NCI-H69 (cell line): Measurements from ENCODE around the gene STAB1.

Source experiments
- DNase-seq: peaks from one replicate; lab custom pipeline; 2025; lab: John Stamatoyannopoulos, UW

STAB1 gene

DNA sequence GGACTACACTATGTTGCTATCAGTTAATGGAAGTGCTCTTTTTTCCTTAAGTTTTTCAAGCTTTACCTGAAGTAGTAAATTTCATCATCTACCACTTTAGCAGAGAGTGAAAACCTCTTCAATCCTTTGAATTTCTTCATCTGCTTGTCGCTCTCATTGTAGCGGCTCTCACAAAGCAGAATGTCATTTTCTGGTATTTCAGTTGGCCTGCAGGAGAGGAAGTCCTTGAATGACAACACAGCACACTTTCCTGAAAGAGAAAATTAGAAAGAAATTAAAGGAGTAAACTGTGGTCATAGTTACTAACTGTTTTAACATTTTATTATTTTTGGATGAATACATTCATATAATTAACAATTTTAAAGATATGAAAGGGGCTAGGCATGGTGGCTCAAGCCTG lies 68.8 kb downstream of the STAB1 start:
- DNase-seq = no peak

DNA sequence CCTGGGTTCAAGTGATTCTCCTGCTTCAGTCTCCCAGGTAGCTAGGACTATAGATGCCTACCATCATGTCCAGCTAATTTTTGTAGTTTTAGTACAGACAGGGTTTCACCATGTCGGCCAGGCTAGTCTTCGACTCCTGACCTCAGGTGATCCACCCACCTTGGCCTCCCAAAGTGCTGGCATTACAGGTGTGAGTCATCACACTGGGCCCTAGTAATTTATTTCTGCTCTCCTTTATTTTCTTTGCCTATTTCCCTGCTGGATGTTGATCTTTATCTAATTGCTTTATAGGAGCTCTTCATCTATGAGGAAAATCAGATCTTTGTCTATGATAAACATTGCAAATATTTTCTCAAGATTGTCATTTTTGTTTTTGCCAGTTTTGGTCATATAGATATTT lies 72.9 kb downstream of the STAB1 start:
- DNase-seq = no peak

DNA sequence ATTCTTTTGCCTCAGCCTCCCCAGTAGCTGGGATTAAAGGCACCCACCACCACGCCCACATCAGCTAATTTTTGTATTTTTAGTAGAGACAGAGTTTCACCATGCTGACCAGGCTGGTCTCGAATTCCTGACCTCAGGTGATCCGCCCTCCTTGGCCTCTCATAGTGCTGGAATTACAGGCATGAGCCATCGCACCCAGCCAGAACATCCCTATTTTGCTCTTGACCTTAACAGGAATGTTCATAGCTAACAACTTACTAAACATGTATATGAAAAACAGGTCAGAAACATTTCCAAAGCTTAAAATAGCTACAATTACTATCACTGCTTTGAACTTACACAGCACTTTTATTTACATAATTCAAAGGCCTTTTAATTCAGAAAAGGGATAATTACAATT lies 74.9 kb downstream of the STAB1 start:
- no peak for DNase-seq

DNA sequence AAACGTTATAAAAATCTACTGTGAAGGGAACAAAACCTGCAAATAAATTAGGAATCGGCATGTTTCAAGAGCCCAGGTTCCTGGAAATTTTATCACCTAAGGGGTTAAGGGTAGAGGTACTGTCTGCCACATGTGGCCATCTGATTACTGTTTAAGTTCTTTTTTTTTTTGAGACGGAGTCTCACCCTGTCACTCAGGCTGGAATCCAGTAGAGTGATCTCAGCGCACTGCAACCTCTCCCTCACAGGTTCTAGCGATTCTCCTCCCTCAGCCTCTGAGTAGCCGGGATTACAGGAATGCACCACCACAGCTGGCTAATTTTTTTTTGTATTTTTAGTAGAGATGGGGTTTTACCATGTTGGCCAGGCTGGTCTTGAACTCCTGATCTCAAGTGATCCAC lies 77.1 kb downstream of the STAB1 start:
- DNase-seq = no peak
